ENCODE results near the gene CRYBG2. TPM values are rescaled to one million over a fixed set of nuclear protein-coding genes. Genes with fewer than 3 reads are reported as not detected.
A peak's percentile ranks its signal among the peaks of the same experiment; 100 is the strongest.
"Not testable (repeated sequence)": the region's sequence is repeated elsewhere in the genome, so short reads cannot be mapped to it uniquely, and the experiment has no call there.

Gene CRYBG2
- total RNA-seq, 1 donor from 2014 or later: not detected

DNA sequence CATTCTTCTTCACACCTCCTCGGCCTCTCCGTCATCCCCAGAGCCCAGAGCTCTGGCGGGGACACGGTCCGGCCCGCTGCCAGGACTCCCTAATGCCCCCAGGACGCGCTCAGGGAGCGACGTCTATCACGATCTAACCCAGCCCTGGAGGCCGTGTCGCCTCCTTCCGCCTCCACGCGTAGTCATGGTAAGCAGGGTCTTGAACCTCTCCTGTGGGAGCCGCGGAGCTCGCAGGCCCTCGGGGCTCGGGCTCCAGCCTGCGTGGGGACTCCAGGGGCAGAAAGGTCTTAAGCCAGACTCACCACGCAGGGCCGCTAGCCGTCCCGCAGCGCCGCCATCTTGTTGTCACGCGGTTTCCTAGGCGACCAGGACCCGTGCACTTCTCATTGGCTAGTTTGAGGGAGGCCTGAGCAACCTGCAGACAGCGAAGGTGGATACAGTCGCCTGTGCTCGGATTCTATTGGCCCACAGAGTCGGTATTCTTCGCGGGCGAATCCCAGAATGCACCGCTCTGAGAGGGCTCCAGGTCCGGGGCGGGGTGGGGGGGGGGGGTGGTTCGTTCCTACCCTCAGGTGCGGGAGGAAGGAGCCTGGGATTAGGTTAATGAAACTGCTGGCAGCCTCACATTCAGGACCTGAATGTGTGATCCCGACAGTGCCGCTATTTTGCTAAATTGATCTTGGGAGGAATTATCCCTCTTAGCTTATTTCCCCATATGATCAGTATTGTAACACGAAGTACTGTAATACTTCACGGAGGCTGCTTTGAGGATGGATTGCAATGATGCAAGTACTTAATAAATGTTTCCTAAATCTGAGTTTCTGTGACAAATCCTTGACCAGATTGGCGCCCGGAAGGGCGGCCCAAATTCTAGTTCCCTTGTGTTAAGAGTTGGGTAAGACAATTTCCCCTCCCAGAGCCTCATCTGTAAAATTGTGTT, 47.4 kb downstream of the CRYBG2 start, which contains the start of gene UBXN11:
Gene UBXN11 (minus strand): TSS at position 347 of the 940 bp plus-strand sequence. CDS start 3,753 bp downstream, outside the sequence.
- intact Hi-C loops (cut with DNase I): no loop called here
- peak; percentile 90 for DNase-seq (ENCODE audit: low spot score)
- peak; percentile 98 for ATAC-seq

DNA sequence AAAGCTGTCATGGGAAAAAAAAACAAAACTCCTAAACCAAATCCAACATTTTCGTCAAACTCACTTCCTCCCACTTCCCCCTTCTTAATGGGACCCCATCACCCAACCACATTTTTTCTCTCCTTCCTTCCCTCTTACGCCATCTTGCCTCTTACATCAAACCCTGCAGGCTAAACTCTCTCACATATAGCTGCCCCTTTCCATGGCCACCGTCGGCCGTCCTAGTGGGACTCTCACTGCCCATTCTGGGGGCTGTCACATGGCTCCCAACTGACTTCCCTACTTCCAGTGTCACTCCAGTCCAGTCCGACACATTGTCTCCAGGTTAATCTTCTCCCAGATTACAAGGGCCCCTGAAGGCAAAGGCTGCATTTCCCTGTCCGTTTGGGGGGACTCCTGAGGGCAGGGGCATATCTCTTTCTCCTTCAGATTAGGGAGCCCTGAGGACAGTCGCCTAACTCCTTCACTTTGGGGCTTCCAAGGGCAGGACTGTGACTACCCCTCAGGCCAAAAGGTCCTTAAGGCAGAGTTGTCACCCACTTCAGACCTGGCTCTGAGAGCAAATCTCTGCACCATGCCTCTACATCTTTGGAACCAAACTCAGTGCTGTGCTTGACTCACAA, 48.2 kb downstream of the CRYBG2 start:
- ATAC-seq: peak; percentile 3
- no peak for DNase-seq (ENCODE audit: low spot score)
- intact Hi-C loops (cut with DNase I): no loop called here

DNA sequence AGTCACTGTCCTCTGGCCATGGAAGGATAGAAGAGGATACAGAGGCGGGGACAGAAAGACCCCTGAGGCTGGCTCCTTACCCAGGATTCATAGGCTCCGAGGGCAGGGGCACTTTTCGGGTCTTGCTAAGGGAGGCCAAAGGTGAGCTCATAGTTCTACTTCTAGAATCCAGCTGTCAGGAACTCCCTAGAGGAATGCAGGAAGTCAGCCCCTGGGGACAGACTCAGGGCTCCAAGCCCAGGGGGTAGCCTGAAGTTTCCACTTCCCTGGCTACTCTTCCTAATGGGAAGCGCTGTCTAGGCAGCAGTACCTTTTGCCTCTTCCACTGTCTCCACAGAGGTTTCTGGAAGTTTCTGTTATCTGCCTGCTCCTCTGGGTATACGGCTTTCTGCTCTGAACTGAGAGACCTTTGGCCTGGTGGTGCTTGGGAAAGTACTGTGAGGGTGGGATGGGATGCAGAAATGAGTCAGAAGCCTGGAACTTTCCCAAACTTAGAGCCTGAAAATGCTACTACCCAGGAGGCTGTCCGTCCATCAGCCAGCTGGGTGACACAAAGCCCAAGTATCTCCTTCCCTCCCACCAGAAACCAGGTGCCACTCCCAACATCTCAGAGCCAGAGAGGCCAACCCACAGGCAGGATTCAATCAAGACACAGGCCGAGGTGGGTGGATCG, 51.1 kb downstream of the CRYBG2 start:
- DNase-seq (ENCODE audit: low spot score) (no peak), ATAC-seq (no peak)
- intact Hi-C loops (cut with DNase I): no loop called here

DNA sequence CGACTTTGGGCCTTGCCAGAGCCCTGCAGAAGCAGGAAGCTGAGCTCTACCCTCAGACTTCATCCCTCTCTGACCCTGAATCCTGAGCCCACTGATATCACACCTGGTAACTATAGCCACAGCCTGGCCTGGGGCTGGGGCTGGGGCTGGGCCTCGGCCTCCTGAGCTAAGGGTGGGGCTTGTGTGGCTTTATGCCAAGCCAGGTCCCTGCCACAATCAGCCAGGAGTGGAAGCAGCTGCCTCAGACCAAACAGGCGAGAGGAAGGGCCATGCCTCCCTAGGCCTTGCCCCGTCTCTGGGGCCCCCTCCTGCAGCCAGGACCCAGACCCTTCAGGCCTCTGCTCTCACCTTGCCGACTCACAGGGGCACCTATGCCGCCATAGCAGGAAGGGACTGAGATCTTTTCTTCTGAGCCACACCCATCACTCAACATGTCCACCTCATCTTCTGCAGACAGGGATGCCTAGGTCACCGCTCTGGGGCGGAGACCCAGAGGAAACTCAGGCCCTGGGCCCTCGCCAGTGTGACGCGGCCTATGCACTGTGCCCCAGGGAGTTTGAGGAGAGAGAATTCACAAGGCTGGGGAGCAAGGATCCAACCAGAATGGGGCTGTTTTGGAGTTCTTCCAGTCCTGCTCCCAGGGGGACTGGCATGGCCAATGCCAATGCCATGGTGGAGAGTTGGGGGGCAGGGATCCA, 53.2 kb downstream of the CRYBG2 start:
- no peak for ATAC-seq
- intact Hi-C loops (cut with DNase I): no loop called here
- no peak for DNase-seq (ENCODE audit: low spot score)

DNA sequence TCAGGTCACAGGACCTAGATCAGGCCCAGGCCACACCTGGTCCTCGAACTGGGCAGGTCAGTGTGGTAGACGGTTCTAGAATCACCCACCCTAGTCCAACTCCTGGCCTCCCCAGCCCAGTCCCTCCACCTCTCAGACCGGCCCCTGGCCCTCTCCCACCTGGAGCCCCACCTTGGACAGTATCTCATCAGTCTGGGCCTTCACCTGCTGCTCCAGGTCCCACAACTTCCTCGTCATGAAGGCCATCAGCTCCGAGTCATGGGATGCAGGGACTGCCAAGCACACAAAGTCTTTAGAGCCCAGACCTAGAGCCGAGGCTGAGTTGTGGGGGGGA, 56.2 kb downstream of the CRYBG2 start:
- DNase-seq (ENCODE audit: low spot score) (no peak), ATAC-seq (no peak)
- intact Hi-C loops (cut with DNase I): no loop called here

DNA sequence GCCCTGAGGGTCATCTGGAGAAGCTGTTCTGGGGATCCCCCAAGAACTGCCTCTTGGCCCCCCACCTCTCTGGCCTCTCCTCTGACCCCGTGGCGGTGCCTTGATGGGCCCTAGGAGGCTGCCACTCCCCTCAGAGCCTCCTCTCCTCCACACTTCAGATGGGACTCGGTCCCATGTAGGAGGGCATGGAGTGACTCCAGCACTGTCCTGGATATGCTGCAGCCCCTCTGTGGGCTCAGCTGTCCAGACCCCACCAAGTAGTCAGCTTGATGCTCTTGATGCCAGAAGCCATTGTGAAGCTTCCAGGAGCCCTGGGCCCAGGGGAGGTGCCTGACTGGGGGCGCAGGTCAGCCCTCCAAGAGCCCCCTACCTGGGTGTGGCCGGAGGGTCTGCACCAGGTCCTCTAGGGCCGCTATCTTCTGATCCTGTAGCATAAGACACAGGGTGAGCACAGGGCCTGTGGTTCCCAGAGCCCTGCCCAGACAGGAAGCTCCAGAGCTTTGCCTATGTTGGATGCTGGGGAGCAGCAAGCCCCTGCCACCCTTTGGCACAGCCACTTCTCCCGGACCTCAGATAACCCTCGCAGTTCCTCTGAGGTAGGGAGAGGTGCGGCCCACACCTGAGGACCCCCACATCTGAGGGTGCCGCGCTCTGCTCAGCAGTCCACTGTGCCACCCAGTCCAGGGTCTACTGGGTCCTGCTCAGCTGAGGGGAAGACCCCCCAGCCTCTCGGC, 56.7 kb downstream of the CRYBG2 start:
- DNase-seq (ENCODE audit: low spot score): no peak

DNA sequence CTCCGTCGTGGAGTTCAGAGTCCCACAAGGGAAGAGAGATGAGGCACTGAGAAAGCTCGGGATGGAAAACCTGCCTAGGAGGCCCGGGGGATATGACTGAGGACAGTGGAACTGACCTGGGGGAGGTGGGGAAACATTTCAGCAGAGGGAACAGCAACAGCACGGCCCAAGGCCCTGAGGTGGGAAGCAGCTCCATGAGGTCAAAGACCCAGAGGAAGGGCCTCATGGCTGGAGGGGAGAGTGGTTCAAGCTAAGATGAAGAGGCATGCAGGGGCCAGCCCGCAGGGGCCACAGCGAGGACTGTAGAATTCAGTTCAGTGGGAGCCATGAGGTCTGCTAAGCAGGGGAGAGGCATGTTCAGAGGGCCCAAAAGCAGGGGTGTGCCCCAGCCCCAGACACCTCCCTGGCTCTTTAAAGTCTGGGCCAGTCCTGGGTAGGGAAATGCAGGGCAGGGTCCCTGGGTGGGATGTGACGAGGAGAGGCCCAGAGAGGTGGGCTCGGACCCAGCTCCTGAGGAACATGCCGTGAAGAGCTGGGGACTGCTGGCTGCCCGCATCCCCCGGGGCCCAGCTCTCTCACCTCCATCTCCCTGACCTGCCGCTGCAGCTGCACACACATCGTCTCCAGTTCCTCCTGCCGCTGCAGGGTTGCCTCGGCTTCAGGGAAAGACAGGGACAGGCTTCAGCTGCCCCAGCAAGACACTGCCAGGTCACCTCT, 57.4 kb downstream of the CRYBG2 start:
- ATAC-seq (no peak), DNase-seq (ENCODE audit: low spot score) (no peak)
- intact Hi-C loops (cut with DNase I): no loop called here

More for the DNA sequence above, 56.7 kb downstream of the CRYBG2 start:
- ATAC-seq: no peak
- intact Hi-C loops (cut with DNase I): no loop called here

DNA sequence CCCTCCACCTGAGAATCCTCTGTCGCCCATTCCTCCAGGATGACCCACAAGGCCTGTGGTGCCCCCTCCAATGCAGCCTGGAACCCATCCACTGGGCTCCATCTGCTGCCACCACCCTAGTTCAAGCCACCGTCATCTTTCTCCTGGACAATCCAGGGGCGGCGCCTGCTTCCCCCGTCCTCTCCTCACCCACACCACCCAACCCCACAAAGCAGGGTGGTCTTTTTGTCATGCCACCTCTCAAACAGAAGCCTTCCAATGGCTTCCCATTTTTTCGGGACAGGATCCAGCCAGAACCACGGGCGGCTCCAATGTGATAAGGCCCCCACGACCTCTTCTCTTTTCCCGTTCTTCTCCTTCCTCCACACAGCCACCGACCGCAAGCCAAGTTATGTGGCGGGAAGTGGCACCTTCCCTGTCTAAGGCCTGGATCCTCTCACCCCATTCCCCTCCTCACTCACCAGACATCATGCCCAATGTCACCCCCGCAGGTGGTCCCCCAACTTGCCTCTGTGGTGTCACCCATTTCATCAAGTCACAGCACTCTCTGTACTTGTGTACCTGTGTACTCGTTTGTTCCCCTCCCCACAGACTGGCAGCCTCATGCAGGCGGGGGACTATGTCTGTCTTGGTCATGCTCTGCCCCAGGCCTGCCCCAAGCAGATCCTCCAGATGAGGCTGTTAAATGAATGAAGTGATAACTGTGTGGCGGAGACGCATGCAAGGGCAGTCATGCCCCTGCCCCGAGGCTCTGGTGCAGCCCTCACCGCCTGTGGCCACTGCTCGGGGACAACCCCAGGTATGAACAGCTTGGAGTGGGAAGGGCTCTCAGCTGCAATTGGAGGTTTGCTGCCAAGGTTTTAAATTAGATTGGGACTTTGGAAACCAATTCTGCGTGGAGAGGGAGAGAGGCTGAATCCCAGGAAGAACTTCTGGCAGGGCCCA, 58.5 kb downstream of the CRYBG2 start:
- intact Hi-C loops (cut with DNase I): no loop called here
- DNase-seq (ENCODE audit: low spot score): no peak
- ATAC-seq: no peak

DNA sequence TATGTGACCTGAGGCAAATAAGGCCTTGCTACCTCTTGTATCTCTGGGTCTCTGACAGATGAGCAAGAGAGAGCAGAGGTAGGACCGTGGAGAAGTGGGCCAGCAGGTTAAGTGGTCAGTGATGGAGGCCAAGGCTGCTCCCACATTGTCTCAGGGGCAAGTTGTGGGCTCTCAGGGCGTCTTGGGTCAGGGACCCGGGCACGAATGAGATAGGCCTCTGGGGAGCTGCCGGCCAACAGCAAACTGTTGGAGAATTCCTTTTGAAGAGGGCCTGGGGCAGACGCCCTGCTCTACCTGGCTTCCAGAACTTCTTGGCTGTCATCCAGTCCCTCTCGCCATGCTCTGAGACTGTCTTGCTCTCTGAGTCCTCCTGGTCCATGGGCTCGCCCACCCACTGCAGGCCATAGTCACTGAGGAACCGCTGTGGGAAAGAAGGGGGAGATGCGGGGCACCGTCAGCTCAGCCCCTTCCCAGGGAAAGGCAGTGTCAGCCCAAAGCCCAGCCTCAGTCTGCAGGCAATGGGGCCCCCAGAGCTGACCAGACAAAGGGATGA, 59.9 kb downstream of the CRYBG2 start:
- intact Hi-C loops (cut with DNase I): no loop called here
- DNase-seq (ENCODE audit: low spot score) (no peak), ATAC-seq (no peak)

DNA sequence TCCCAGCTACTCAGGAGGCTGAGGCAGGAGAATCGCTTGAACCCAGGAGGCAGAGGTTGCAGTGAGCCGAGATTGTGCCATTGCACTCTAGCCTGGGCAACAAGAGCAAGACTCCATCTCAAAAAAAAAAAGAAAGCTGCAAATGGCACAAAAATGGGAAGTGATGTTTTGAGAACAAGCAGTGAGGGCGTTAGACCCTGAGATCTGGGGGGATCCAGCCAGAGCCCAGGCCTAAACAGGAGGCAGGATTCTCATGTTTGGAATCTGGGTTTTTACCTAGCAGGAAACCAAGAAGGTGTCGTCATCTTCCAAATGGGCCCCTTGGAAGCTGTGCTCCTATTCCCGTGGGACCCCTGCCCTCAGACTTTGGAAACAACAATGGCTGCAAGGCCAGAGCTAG, 61.2 kb downstream of the CRYBG2 start:
- ATAC-seq; DNase-seq (ENCODE audit: low spot score); intact Hi-C loops (cut with DNase I): not testable (repeated sequence)

DNA sequence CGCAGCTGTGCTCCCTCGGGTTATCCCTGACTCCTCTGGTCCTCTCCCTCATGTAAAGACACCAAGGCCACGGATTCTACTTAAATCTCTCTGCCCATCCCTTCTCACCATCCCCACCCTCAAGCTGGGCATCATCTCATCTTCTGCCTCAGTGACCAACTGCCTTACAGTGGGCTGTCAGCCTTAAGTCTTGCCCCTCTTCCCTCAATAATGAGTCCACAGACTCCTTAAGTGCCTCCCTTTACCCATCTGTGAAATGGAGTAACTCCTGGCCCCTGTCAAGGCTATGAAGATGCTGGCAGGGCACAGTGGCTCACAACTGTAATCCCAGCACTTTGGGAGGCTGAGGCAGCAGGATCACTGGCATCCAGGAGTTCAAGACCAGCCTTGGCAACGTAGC, 62.0 kb downstream of the CRYBG2 start:
- DNase-seq (ENCODE audit: low spot score) (no peak), ATAC-seq (no peak)
- intact Hi-C loops (cut with DNase I): no loop called here

DNA sequence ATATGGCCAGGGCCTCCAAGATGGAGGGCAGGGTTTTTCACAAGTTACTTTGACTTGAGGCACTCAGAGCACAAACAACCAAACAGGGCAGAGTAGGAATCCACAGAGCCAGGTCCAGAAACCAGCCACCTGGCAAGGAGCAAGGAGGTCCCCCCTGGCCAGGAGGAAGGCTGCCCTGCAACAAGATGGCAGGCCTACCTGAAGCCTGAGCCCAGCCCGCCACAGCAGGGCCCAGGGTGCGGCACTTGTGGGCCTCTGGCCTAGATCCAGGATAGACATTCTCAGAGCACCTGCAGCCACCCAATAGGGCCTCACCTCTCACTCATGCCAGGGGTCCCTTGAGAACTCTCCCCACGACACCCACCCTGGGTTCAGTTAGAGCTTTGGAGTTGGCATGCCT, 62.5 kb downstream of the CRYBG2 start:
- ATAC-seq (no peak), DNase-seq (ENCODE audit: low spot score) (no peak)
- intact Hi-C loops (cut with DNase I): no loop called here

DNA sequence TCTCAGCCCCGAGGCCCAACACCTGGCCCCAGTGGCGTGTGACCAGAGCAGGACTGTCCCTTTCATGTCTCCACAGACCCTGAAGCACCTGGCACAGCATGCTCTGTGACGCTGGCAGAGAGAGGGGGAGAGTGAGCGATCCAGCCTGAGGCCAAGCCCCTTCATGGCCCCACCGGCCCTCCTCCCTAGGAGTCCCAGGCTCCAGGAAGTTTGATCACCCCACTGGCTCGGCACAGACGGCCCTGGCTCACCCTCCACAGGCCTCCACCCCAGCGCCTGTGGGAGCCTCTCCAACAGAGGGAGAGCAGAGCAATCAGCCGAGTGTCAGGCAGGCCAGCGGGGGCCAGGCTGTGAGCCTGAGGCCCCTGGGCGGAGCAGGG, 63.1 kb downstream of the CRYBG2 start:
- intact Hi-C loops (cut with DNase I): no loop called here
- DNase-seq (ENCODE audit: low spot score) (no peak), ATAC-seq (no peak)

DNA sequence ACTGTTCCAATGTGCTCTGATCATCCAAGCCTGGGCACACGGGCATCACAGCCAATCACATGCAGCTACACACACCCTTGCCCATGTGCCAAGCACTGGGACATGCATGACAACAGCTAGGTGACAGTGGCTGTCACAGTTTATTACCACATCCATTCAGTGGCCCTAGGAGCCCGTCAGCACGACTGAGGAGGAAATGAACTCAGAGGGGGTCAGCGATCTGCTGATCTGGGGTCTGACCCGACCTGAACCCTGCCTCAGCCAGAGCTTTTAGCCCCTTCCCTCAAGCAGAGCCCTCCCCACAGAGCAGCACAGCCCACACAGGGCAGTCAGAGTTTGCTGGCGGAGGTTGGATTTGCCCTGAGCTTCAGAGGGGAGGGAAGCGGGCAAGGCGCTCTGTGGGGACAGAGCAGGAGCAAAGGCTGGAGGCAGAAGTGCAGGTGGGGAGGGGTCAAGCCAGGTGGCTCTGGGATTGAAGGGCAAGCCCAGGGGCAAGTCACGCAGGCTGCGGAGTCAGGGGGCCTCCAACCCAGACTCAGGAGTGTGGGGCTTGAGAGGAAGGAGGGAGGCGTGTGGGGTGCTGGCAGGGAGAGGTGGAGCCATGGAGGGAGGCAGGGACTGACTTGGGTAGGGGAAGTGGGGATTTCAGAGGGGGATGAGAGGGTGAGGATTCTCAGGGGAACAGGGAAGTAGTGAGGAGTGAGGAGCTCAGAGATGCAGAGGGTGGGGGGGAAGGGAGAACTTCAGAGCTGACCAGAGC, 63.6 kb downstream of the CRYBG2 start:
- DNase-seq (ENCODE audit: low spot score) (no peak), ATAC-seq (peak; percentile 4)
- intact Hi-C loops (cut with DNase I): no loop called here

DNA sequence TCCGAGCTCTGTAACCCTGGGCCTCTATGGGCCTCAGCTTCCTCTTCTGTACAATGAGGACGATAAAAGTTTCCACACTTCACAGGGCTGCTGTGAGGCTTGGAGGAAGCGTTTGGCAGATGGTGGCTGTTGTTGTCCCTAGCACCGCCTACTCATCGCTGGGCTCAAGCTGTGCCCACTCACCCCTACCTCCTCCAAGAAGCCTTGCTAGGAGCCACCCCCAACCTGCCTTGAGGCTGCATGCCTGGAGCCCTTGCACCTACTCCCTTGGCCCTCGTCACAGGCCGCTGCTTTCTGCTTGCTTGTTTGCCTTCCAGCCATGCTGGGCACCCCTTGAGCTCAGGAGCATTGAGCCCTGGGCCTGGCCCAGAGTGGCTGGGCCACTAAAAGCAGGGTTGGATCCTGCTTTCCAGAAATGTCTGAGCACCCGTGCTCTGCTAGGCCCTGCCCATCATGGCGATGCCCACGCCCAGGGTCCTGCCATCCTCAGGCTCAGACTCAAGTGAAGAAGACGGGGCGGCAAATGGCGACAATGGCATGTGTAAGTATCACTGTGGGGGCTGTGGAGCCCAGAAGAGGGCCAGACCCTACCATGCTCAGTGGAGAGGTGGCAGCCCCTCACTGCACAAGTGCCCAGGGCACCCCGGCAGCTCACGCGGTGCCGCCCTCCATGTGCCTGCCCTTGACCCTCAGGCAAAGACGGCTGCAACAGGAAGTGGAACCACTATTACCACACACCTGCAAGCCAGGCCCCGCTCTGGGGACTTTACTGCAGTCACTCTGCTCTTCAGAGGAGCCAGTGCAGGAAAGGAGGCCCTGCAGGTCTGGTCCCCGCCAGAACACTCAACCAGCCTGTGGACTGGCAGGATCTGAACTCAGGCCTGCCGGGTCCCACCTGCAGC, 64.5 kb downstream of the CRYBG2 start:
- intact Hi-C loops (cut with DNase I): no loop called here

More for the DNA sequence above, 64.5 kb downstream of the CRYBG2 start:
- ATAC-seq (peak; percentile 43), DNase-seq (ENCODE audit: low spot score) (no peak)
